CD4-positive, alpha-beta T cell treated with Interleukin-15 for 4 hours (primary cell): ENCODE measurements around the gene MEG3.

ENCODE experiments used
- DNase-seq: peaks from one replicate; pipeline ENCODE4 v3.0.0-alpha.2; 2020; ENCODE audit warnings: low spot score

Gene MEG3

GRCh38 chr14:100832311-100832960, 6.5 kb downstream of the MEG3 start:
- DNase-seq: no peak

DNA sequence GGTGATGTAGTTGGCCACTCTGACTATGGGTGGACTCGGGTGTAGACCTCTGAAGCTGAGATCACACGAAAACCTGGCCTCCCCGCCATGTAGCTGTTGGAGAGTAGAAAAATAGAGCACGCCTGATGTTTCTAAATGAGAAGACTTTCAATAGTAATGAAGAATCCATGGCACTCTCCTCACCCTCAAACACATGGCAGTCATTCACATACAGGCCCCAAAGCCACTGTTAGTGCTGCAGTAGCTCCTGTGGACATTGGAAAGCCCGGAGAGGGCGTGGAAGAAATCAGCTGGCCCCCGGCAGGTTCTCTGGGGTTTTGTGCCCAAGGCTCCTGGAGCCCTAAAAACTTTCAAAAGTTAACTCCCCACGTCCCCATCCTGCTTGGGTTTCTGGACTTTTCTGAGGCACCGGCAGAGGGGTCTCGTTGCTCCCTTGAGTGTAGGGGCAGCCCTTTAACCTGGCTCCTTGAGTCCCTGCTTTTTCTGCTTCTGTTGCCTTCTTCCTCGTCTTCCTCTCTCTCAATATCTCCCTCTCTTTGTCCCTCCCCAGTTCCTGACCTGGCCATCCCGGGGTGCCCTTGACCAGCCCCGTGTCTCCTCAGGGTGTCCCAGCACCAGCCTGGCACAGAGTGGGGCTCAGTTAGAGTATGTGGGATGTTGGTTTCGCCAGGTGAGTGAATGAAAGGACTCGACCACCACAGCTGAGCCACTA, 8.3 kb downstream of the MEG3 start:
- DNase-seq: no peak

DNA sequence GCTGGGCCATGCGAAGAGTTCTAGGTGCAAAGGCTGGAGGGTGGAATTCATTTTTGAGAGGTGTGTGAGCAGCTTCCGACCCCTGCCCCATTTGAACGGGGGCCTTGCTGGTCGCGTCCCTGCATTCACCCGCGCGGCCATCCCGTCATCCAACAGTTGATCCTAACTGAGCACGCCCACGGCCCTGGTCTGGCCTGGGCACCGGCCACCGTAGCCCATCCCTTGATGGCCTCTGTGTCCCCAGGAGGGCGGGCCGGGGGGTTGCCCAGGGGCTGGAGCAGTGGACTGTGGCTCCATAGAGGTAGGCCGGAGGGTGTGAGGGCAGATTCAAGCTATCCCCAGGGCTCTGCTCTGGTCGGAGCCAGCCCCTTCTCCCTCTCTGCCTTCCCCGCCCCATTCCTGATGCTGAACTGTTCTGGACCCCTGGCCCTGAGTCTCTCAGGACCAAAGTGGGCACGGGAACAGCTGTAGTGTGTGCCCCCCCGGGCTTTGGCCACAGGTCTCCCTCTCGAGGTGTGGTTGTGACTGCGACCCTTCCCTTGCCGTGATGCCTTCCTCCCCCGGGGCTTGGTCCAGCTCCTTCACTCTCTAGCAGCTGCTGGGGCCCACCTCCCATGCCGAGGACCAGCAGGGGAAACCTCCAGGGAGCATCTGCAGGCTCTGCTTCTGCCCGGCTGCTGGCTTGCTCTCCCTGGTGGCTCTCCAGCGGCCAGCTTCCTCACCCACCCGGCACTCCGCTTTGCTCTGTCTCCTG, 9.1 kb downstream of the MEG3 start:
- no peak for DNase-seq

DNA sequence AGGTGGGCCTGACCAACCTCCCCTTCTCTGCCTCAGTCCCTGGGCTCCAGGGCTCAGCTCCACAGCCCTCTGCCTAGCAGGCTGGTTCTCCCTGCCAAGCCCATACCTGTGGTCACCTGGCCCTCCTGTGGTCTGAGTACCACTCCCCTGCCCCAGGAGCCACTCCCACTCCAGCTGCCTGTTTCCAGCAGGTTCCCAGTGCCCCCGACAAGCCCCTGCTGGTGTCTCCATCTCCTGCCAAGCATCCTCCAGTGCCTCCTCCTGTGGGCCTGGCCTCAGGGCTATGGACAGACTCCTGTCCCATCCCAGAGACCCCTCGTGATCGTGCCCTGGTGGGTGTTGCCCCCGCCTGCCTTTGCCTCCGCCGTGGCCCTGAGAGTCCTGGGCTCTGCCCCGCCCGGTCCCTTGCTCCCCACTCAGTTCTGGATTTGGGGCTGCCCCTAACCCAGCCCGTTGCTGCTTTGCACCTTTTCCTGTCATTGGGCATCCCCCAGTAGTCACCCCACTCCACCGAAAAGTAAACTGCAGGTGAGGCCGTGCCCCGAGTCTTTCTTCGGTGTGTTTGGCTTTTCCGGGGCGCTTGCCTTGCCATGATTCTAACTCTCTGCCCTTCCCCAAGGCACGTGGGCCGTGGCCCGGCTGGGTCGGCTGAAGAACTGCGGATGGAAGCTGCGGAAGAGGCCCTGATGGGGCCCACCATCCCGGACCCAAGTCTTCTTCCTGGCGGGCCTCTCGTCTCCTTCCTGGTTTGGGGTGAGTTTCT, 9.8 kb downstream of the MEG3 start:
- no peak for DNase-seq

DNA sequence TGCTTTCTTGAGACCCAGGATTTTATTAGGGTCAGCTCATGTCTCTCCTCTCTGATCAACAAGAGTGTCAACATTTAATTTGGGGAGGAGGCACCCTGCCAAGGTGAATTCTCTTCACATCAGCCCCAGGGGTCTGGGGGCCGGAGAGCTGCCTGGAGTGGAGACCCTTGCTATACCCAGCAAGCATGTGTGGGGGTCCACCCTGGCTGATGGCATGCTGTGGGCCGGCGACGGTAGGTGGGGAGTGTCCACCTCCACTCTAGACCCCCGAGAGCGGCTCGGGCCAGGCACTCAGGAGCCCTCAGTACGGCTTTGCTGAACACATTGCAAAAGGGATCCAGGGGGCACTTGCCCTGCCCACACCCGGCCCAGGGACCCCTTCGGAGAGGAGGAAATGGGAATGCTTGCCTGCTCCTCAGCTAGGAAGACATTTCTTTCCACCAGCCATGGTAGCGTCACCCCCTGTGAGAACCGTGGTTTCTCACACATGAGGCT, 10.4 kb downstream of the MEG3 start:
- DNase-seq: no peak

DNA sequence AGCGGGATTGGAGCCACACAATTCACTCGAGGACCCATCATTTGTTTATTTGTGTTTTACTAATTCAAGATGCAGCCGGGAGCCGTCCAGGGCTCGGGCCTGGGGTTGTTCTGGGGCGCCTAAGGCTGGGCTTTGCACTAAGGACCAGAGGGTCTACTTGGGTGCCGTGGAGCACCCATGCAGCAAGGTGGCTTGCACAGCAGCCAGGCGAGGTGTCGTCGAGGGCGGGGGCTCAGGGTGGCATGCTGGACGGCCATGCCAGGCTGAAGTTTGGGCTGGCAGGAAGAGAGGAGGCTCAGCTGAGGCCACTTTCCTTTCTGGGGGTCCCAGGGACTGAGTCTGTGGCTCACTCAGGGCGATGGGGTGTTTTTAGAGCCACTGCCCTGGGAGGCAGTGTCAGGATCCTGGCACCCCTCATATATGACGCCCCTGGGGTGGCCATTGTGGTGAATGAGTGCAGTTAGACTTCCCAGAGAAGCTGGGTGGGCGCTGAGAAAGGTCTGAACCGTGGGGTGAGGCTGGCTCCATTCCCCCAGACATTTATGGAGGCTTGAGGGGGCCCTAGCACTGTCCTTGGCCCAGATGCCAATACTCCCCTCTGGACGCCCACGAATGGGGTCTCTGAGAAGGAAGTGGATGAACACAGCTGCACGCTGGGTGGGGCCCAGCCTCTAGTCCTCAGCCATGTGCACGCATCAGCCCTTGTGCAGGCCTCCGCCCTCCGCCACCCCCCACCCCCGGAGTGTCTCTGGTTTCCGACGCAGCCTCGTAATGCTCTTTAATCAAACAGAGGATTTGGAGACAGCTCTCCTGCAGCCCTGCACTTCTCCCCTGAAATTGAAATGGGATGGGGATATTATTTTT, 11.3 kb downstream of the MEG3 start:
- no peak for DNase-seq

- DNase-seq: no peak
Observed at GRCh38 chr14:100837805-100838350, 12.0 kb downstream of the MEG3 start.

GRCh38 chr14:100838493-100839314, 12.8 kb downstream of the MEG3 start:
- no peak for DNase-seq

DNA sequence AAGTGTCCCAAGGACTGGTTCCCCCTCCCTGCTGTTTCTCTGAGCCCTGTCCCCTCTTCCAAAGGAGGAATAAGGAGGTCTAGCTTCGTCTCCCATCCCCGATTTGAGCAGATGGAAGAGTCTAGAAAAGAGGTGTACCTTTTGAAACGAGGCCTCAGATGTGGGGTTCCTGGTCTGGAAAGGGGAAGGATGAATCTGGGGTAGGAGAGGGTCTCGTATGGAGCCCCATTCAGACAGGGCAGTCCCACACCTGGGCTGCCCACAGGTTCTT, 13.3 kb downstream of the MEG3 start:
- no peak for DNase-seq

DNA sequence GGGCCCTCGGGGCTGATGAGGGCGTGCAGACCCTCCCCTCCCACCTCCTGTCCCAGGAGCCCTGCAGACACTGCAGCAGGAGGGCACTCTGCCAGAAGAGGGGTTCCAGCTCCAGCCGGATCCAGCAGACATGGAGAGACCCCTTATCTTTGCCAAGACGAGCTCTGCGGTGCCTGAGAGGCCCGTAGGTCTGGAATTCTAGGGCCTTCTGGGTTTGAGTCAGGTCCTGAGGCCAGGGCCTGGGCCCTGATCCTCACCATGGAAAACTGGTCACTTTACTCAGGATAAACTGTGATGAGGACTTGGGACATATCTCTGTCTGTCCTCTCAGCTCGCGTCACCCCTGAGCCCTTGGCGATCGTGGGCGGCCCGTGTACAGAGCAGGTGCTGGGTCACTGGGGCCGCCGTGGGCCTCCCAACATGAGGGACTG, 13.8 kb downstream of the MEG3 start:
- no peak for DNase-seq

- no peak for DNase-seq
Observed at GRCh38 chr14:100840286-100841065, 14.6 kb downstream of the MEG3 start.

DNA sequence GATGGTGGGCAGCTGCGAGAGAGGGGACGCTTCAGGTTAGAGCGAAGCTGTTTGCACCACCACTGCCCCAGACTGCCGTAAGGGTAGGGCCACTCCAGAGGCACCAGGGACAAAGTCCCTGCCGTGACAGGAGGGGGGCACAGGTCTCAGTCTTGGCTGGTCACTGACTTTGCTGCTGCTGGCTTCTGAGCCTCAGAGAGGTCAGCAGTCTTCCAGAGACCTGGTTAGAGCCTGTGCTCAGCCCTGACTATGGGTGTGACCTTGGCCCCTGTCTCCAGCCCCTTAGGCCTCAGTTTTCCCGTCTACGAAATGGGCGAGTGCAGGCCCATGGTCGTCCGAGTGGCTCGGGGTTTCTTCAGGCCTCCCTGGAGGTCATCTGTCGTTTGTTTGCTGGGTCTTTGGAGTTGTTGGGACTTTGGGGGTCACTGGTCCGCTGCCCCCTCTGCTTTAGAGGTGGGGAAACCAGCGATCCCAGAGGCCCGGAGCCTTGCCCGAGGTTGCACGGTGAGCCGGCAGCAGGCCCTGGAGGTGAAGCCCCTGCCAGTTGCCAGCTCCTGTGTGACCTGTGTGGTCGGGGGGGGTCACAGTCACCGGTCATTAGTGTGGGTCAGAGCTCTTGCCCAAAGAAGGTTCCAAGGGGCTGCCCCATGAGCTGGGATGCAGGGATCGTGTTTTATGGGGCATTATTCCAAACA, 15.3 kb downstream of the MEG3 start:
- DNase-seq: no peak

DNA sequence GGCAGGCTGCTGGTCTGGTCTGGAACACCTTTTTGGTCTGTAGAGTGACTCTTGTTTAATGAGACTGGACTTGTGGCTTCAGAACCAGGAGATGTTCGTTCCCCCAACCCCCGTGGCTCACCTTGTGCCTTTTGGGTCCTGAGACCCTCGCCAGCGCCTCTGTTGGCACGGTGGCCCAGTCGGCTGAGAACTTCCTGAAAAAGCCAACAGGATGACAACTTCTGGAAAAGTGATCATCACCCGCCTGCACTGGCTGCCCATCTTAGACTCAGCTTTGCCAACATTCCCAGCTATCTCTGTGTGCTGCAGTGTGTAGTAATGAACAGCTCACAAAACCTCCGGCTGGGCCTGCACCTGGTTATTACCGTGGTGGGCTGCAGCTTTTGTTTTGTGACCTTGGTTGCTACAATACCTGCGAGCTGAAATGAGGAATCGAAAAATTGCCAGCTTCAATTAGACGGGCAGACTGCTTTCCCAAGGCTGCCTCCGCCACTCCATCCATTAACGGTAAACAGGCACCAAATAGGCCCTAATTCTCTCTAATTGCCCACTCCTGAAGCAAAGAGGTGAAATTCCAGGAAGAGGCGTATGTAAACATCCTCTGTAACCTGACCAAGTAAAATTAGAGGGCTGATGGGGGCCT, 16.0 kb downstream of the MEG3 start:
- DNase-seq: no peak

DNA sequence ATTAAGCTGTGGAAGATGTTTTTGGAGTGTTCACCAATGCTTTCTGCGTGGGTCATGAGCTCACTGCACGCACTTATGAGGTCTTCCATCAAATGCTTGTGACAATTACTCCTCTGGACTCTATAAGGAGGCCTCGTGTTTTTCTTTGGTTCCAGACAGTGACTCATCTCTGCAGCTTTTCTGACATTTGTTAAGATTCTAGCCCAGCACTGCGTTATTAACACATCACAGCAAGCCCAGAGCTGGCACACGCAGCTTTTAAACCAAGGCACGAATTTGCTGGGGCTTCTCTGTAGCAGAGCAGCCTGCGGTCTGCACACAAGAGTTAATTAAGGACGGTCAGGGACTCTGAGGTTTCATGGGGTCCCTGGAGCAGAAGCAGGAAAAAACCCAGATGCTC, 16.9 kb downstream of the MEG3 start:
- no peak for DNase-seq

- DNase-seq: no peak
Observed at GRCh38 chr14:100844082-100844408, 18.1 kb downstream of the MEG3 start.

DNA sequence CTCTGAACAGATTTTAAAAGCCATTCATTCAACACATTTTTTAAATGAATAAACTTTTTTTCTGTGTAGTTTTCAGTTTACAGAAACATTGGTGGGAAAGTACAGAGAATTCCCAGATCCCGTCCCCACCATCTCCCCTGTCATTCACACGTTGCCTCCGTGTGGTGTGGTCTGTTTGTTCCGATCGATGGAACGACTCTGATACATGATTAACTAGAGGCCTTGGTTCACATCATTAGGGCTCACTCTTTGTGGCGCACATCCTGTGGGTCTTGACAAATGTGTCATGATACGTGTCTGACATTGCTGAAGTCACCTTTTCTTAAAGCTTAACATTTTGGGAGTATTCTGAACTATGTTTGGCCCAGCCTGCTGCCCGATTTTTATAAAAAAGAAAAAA, 18.5 kb downstream of the MEG3 start:
- DNase-seq: no peak

DNA sequence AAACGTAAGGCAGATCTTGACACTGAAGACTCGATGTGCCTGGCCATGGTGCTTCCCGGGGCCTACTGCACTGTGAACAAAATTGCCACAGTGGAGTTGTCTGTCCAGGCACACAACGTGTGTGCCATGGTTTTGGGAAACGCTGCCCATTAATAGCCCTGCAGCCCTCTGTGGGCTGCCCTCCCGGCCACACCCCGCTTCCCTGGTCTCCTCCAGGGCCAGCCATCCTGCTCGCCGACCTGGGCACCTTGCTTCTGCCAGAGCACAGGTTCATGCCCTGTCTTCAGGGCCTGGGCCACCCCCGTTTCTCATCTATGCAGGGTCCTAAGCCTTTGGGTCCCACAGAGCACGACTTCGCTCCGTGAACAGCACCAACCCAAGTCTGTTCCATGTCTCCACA, 18.9 kb downstream of the MEG3 start:
- no peak for DNase-seq

- DNase-seq: no peak
Observed at GRCh38 chr14:100845341-100845740, 19.4 kb downstream of the MEG3 start.
